ENCODE measurements around the gene SHC2. TPM values are rescaled to one million over a fixed set of nuclear protein-coding genes. Genes with fewer than 3 reads are reported as not detected.

The SHC2 gene
- total and polyA plus RNA-seq, 2 of the 8 experiments (the other 6 are each of a cell fraction or from before 2014, with no cell fraction given), result 4.4 to 7.3 TPM

GRCh38 chr19:480016-480855 lies 19.4 kb upstream of the SHC2 start:
- H3K9ac ChIP-seq (replicated peaks in 1 of 4; ENCODE audit: extremely low read depth in 1 of 4, low read depth in 3 of 4, low read length in 3 of 4), result no peak overlapping the region
- DNase-seq (ENCODE audit: low read depth in 1 of 2, low spot score in 2 of 2), result peak in 1 of 2 experiments; percentile 86
- peak overlapping the region; percentile 88; the same call in 1 of the 2 replicates for H2BK15ac ChIP-seq (ENCODE audit: low read length)
- TF ChIP-seq NANOG (IDR thresholded peaks at IDR 0.05; ENCODE audit: insufficient read depth, low read depth, low read length, poor library complexity, severe bottlenecking), result no peak
- no peak for TF ChIP-seq RFX5 (IDR thresholded peaks at IDR 0.05; ENCODE audit: borderline replicate concordance, low read depth, low read length)
- TF ChIP-seq BACH1 (IDR thresholded peaks at IDR 0.05; ENCODE audit: low read length), result peak; percentile 73; the same call in 1 of the 2 replicates
- 0 out of 2 replicates have a peak, but pooled peaks have one; percentile 30 for TF ChIP-seq TEAD4 (IDR thresholded peaks at IDR 0.05; ENCODE audit: low read depth, low read length)
- TF ChIP-seq SIN3A (conservative IDR thresholded peaks at IDR 0.05 in 1 of 2, IDR thresholded peaks at IDR 0.05 in 1 of 2; ENCODE audit: low read depth in 1 of 2, low read length in 2 of 2), result peak in 1 of 2 experiments; percentile 54; a peak in 1 of 4 replicates
- TF ChIP-seq CREB1 (IDR thresholded peaks at IDR 0.05), result peak; percentile 80
- peak; percentile 87 for TF ChIP-seq EGR1 (IDR thresholded peaks at IDR 0.05; ENCODE audit: borderline replicate concordance, low read depth, low read length)
- peak; percentile 54; the same call in 1 of the 2 replicates for TF ChIP-seq MAX (IDR thresholded peaks at IDR 0.05)
- TF ChIP-seq CHD1 (IDR thresholded peaks at IDR 0.05; ENCODE audit: low read depth, low read length), result no peak
- TF ChIP-seq FOSL1 (IDR thresholded peaks at IDR 0.05; ENCODE audit: insufficient read depth, low read depth, low read length), result no peak
- TF ChIP-seq CHD2 (IDR thresholded peaks at IDR 0.05; ENCODE audit: low read length), result no peak

More at GRCh38 chr19:480016-480855, 19.4 kb upstream of the SHC2 start:
- Histone ChIP-seq H3K14ac (ENCODE audit: insufficient read length) (no peak overlapping the region), H2AK5ac (ENCODE audit: low read depth, low read length) (peak overlapping the region; percentile 75; the same call in 1 of the 2 replicates), H4K20me1 (replicated peaks in 1 of 2; ENCODE audit: control insufficient read depth in 1 of 2, insufficient read depth in 2 of 2, low read length in 2 of 2) (peaks cover 0 to 2% of the 10 kb centered on the region in 2 experiments), H3K27ac (ENCODE audit: low read depth, low read length) (no peak overlapping the region), H4K5ac (ENCODE audit: insufficient read length, low read depth, low read length) (no peak overlapping the region), H4K8ac (ENCODE audit: extremely low read depth, insufficient read depth, low read length) (peak overlapping the region; percentile 62; the same call in 1 of the 2 replicates), H3K4me3 (ENCODE audit: extremely low read depth in 1 of 4, insufficient read depth in 2 of 4, low read depth in 3 of 4, low read length in 4 of 4) (no peak overlapping the region), H2AFZ (ENCODE audit: low read length) (no peak overlapping the region), H3K23me2 (ENCODE audit: low read depth, low read length) (peaks cover 7% of the 10 kb centered on the region; the same call in 1 of the 2 replicates), H2BK12ac (ENCODE audit: low read depth, low read length) (peak overlapping the region; percentile 75; the same call in 1 of the 2 replicates), H3K27me3 (replicated peaks in 1 of 4; ENCODE audit: control insufficient read depth in 3 of 4, extremely low read depth in 1 of 4, insufficient read depth in 3 of 4, low read length in 3 of 4) (no peaks in the 10 kb centered on the region; a peak in 1 of 7 replicates), H2BK20ac (ENCODE audit: low read length) (0 out of 2 replicates have a peak overlapping the region, but pooled peaks have one; percentile 48), H3K4me1 (replicated peaks in 1 of 4; ENCODE audit: control insufficient read depth in 3 of 4, insufficient read depth in 4 of 4, low read length in 3 of 4) (peaks cover 0 to 8% (median 2%) of the 10 kb centered on the region in 4 experiments; a peak in 5 of 7 replicates), H3K79me2 (ENCODE audit: control insufficient read depth in 1 of 2, insufficient read depth in 2 of 2, low read length in 2 of 2) (no peaks in the 10 kb centered on the region), H3K9me3 (ENCODE audit: insufficient read depth in 2 of 2, low read depth in 1 of 2, low read length in 1 of 2) (peaks cover 0 to 9% of the 10 kb centered on the region in 2 experiments; a peak in 2 of 4 replicates), H3K23ac (ENCODE audit: insufficient read length) (no peak overlapping the region), H3K36me3 (ENCODE audit: control insufficient read depth in 2 of 4, insufficient read depth in 4 of 4, low read length in 3 of 4) (no peaks in the 10 kb centered on the region), H3K4me2 (ENCODE audit: insufficient read depth in 1 of 2, low read depth in 2 of 2, low read length in 2 of 2) (no peak overlapping the region), H3K56ac (replicated peaks; ENCODE audit: insufficient read length, low read depth, low read length) (no peak overlapping the region), H2BK5ac (ENCODE audit: low read depth, low read length) (no peak overlapping the region), H4K91ac (replicated peaks; ENCODE audit: insufficient read length, low read length) (no peak overlapping the region), H3K18ac (ENCODE audit: extremely low read depth, low read length) (no peak overlapping the region), H3K4ac (replicated peaks; ENCODE audit: insufficient read length, low read depth, low read length) (no peak overlapping the region), H3K79me1 (ENCODE audit: low read depth, low read length) (no peaks in the 10 kb centered on the region), H2BK120ac (replicated peaks; ENCODE audit: low read depth, low read length) (no peak overlapping the region)
- WGBS, 2 experiments (ENCODE audit: extremely low coverage in 1 of 2, insufficient coverage in 1 of 2, insufficient read length in 1 of 2, insufficient replicate concordance in 2 of 2, low coverage in 1 of 2, low lambda C conversion rate in 2 of 2, missing lambda C conversion rate in 1 of 2), result 57 to 98% methylated on average over 7 to 36 of the region's 36 CpGs
- ChIA-PET CTCF (ENCODE audit: partially characterized antibody) (interaction anchor here (0.5 to 1.7 kb wide), 13 partner anchors 10 to 98 kb away, joined by 3 to 6 read pairs (median 4); no protein-coding TSS in a partner anchor), POLR2A (ENCODE audit: partially characterized antibody) (interaction anchor here (0.8 to 1.0 kb wide), 2 partner anchors 26 to 38 kb away, joined by 3 read pairs; no protein-coding TSS in a partner anchor)
- FAIRE-seq, result no peak

All from H1 (cell line).